RPMI8226 (cell line): ENCODE results near the gene SRPX.

Experiments used
- DNase-seq: peaks from one replicate; pipeline ENCODE4 v3.0.0-alpha.2; 2015

SRPX gene

GRCh38 chrX:38220415-38221390 lies at the start of gene SRPX:
Gene SRPX (minus strand): TSS chrX:38220871. CDS start chrX:38220792, 79 bp downstream.
- DNase-seq = no peak

GRCh38 chrX:38268011-38268410 lies 47.3 kb upstream of the SRPX start:
- DNase-seq = no peak

- DNase-seq = no peak
Measured at GRCh38 chrX:38262715-38263620, 42.3 kb upstream of the SRPX start.

- peak; percentile 17 for DNase-seq
Measured at GRCh38 chrX:38260231-38260630, 39.6 kb upstream of the SRPX start.

- DNase-seq = no peak
Measured at GRCh38 chrX:38256019-38256418, 35.3 kb upstream of the SRPX start.

GRCh38 chrX:38249965-38250364 lies 29.3 kb upstream of the SRPX start:
- no peak for DNase-seq

GRCh38 chrX:38247051-38247450 lies 26.4 kb upstream of the SRPX start:
- DNase-seq = no peak

- no peak for DNase-seq
Measured at GRCh38 chrX:38240541-38240940, 19.9 kb upstream of the SRPX start.

GRCh38 chrX:38236901-38237615 lies 16.4 kb upstream of the SRPX start:
- no peak for DNase-seq

GRCh38 chrX:38233891-38234667 lies 13.4 kb upstream of the SRPX start:
- no peak for DNase-seq

GRCh38 chrX:38232079-38232686 lies 11.5 kb upstream of the SRPX start:
- DNase-seq = no peak

GRCh38 chrX:38225093-38225492 lies 4.4 kb upstream of the SRPX start:
- DNase-seq = no peak

- DNase-seq = no peak
Measured at GRCh38 chrX:38224160-38224559, 3.5 kb upstream of the SRPX start.

- no peak for DNase-seq
Measured at GRCh38 chrX:38221391-38221929, 789 bp upstream of the SRPX start.

GRCh38 chrX:38220024-38220414 lies 652 bp downstream of the SRPX start:
- peak; percentile 80 for DNase-seq

- DNase-seq = no peak
Measured at GRCh38 chrX:38216642-38217041, 4.0 kb downstream of the SRPX start.

- DNase-seq = no peak
Measured at GRCh38 chrX:38214551-38215531, 5.8 kb downstream of the SRPX start.

- no peak for DNase-seq
Measured at GRCh38 chrX:38214044-38214443, 6.6 kb downstream of the SRPX start.

GRCh38 chrX:38211891-38212635 lies 8.6 kb downstream of the SRPX start:
- DNase-seq = peak; percentile 60
